Panc1 (cell line): Measurements from ENCODE around the gene MTHFS.
"Not testable (repeated sequence)": the region's sequence is repeated elsewhere in the genome, so short reads cannot be mapped to it uniquely, and the experiment has no call there.

Experiments used
- POLR2AphosphoS5 ChIP-seq: IDR thresholded peaks from 2 replicates; pipeline ENCODE4 v1.6.1; 2012; ENCODE audit warnings: mild to moderate bottlenecking, low read depth, low read length, moderate library complexity
- SIN3A ChIP-seq: IDR thresholded peaks from 2 replicates; pipeline ENCODE4 v1.6.1; 2012; ENCODE audit warnings: low read depth, mild to moderate bottlenecking, low read length, moderate library complexity, borderline replicate concordance; ENCODE audit not compliant: insufficient read depth
- TCF7L2 ChIP-seq: IDR thresholded peaks from 2 replicates; pipeline ENCODE4 v1.6.1; 2011; ENCODE audit warnings: mild to moderate bottlenecking, low read depth, low read length, inconsistent platforms
- TF ChIP-seq, protein P1 (sequence below): fragments of 450-650 bp; IDR thresholded peaks from 2 replicates; pipeline ENCODE4 v1.5.1; 2017; ENCODE audit warnings: mild to moderate bottlenecking
- TF ChIP-seq, protein P2 (sequence below), 2 experiments: IDR thresholded peaks; 2 replicates each; pipeline ENCODE4 v1.6.1; 2011 to 2012; ENCODE audit warnings: low read depth in 2 of 2, control low read depth in 1 of 2, low read length in 1 of 2, mild to moderate bottlenecking in 1 of 2, moderate library complexity in 1 of 2; ENCODE audit not compliant: insufficient read depth in 1 of 2

DNA sequence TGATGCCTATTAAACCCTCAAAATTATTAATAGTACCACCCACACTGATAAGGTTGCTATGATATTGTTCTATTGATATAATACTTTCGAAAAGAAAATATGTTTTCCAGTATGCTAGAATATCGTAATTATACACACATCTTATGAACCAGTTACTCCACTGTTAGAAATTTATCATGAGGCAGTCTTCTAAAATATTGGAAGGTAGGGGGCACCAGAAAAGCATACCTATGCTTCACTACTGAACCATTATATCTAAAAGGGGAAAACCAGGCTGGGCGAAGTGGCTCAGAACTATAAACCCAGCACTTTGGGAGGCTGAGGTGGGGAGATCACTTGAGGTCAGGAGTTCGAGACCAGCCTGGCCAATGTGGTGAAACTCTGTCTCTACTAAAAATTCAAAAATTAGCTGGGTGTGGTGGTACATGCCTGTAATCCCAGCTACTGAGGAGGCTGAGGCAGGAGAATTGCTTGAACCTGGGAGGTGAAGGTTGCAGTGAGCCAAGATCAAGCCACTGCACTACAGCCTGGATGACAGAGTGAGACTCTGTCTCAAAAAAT is 4.1 kb upstream of the MTHFS start:
- TF ChIP-seq, protein P1, sequence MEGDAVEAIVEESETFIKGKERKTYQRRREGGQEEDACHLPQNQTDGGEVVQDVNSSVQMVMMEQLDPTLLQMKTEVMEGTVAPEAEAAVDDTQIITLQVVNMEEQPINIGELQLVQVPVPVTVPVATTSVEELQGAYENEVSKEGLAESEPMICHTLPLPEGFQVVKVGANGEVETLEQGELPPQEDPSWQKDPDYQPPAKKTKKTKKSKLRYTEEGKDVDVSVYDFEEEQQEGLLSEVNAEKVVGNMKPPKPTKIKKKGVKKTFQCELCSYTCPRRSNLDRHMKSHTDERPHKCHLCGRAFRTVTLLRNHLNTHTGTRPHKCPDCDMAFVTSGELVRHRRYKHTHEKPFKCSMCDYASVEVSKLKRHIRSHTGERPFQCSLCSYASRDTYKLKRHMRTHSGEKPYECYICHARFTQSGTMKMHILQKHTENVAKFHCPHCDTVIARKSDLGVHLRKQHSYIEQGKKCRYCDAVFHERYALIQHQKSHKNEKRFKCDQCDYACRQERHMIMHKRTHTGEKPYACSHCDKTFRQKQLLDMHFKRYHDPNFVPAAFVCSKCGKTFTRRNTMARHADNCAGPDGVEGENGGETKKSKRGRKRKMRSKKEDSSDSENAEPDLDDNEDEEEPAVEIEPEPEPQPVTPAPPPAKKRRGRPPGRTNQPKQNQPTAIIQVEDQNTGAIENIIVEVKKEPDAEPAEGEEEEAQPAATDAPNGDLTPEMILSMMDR = not testable (repeated sequence)
- TF ChIP-seq POLR2AphosphoS5, SIN3A, TCF7L2: not testable (repeated sequence)
- TF ChIP-seq, protein P2, sequence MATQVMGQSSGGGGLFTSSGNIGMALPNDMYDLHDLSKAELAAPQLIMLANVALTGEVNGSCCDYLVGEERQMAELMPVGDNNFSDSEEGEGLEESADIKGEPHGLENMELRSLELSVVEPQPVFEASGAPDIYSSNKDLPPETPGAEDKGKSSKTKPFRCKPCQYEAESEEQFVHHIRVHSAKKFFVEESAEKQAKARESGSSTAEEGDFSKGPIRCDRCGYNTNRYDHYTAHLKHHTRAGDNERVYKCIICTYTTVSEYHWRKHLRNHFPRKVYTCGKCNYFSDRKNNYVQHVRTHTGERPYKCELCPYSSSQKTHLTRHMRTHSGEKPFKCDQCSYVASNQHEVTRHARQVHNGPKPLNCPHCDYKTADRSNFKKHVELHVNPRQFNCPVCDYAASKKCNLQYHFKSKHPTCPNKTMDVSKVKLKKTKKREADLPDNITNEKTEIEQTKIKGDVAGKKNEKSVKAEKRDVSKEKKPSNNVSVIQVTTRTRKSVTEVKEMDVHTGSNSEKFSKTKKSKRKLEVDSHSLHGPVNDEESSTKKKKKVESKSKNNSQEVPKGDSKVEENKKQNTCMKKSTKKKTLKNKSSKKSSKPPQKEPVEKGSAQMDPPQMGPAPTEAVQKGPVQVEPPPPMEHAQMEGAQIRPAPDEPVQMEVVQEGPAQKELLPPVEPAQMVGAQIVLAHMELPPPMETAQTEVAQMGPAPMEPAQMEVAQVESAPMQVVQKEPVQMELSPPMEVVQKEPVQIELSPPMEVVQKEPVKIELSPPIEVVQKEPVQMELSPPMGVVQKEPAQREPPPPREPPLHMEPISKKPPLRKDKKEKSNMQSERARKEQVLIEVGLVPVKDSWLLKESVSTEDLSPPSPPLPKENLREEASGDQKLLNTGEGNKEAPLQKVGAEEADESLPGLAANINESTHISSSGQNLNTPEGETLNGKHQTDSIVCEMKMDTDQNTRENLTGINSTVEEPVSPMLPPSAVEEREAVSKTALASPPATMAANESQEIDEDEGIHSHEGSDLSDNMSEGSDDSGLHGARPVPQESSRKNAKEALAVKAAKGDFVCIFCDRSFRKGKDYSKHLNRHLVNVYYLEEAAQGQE (IDR thresholded peaks at IDR 0.05; ENCODE audit: insufficient read depth in 1 of 2, low read depth in 2 of 2, low read length in 1 of 2) = not testable (repeated sequence)
